GM12891 (cell line): Measurements from ENCODE around the gene DLX3.

Source experiments
- POLR2A ChIP-seq: IDR thresholded peaks from 2 replicates; pipeline ENCODE4 v1.6.1; 2011; ENCODE audit warnings: low read depth, low read length, control low read depth
- POLR2AphosphoS5 ChIP-seq: IDR thresholded peaks from 2 replicates; pipeline ENCODE4 v1.6.1; 2011; ENCODE audit warnings: low read depth, low read length, control low read depth
- TAF1 ChIP-seq: IDR thresholded peaks from 2 replicates; pipeline ENCODE4 v1.6.1; 2011; ENCODE audit warnings: low read depth, low read length, control low read depth

- TF ChIP-seq POLR2AphosphoS5 (no peak), TAF1 (no peak), POLR2A (no peak)
Observed at GRCh38 chr17:49964303-49964768, 30.7 kb downstream of the DLX3 start.
